HepG2 (cell line): Measurements from ENCODE around the gene CLDN11. TPM values are rescaled to one million over a fixed set of nuclear protein-coding genes. Genes with fewer than 3 reads are reported as not detected.

Experiments used
- BORCS8-MEF2B ChIP-seq: sonication (generic); formaldehyde crosslinking; IDR thresholded peaks from 2 replicates; pipeline ENCODE4 v1.8.0; 2022; ENCODE audit warnings: mild to moderate bottlenecking, missing genetic modification reagents
- ESRRA ChIP-seq: sonication (generic); formaldehyde crosslinking; IDR thresholded peaks from 2 replicates; pipeline ENCODE4 v1.5.1; 2020; ENCODE audit warnings: mild to moderate bottlenecking, low read depth, missing genetic modification reagents
- GTF3A ChIP-seq: sonication (generic); formaldehyde crosslinking; conservative IDR thresholded peaks from 2 replicates; pipeline ENCODE4 v1.4.0; 2020; ENCODE audit warnings: mild to moderate bottlenecking, missing genetic modification reagents
- HOXD1 ChIP-seq: sonication (generic); formaldehyde crosslinking; IDR thresholded peaks from 2 replicates; pipeline ENCODE4 v1.5.0; 2020; ENCODE audit warnings: missing genetic modification reagents
- KDM1A ChIP-seq: IDR thresholded peaks from 2 replicates; pipeline ENCODE4 v1.6.1; 2016; ENCODE audit warnings: missing compliant biosample characterization
- MAF1 ChIP-seq: sonication (generic); formaldehyde crosslinking; IDR thresholded peaks from 2 replicates; pipeline ENCODE4 v1.5.0; 2020; ENCODE audit warnings: missing genetic modification reagents, borderline replicate concordance
- RAD51 ChIP-seq: fragments of 450-650 bp; IDR thresholded peaks from 2 replicates; pipeline ENCODE4 v1.6.1; 2016; ENCODE audit warnings: borderline replicate concordance
- RBM22 ChIP-seq: fragments of 200-400 bp; formaldehyde crosslinking; optimal IDR thresholded peaks from 2 replicates; pipeline ENCODE3; 2017; ENCODE audit warnings: mild to moderate bottlenecking, low read length, moderate library complexity
- RNF2 ChIP-seq: fragments of 450-650 bp; conservative IDR thresholded peaks from 2 replicates; pipeline ENCODE4 v1.6.1; 2016; ENCODE audit warnings: low read depth
- ZBTB3 ChIP-seq: sonication (generic); formaldehyde crosslinking; IDR thresholded peaks from 2 replicates; pipeline ENCODE4 v1.4.0; 2020; ENCODE audit warnings: low read depth, mild to moderate bottlenecking, moderate library complexity, missing genetic modification reagents, borderline replicate concordance
- ZNF329 ChIP-seq: sonication (generic); formaldehyde crosslinking; IDR thresholded peaks from 2 replicates; pipeline ENCODE4 v1.9.0; 2021; ENCODE audit warnings: low read depth, mild to moderate bottlenecking, missing genetic modification reagents
- ZNF451 ChIP-seq: sonication (generic); formaldehyde crosslinking; IDR thresholded peaks from 2 replicates; pipeline ENCODE4 v1.5.0; 2020; ENCODE audit warnings: mild to moderate bottlenecking, missing genetic modification reagents
- ZNF572 ChIP-seq: sonication (generic); formaldehyde crosslinking; IDR thresholded peaks from 2 replicates; pipeline ENCODE4 v1.5.1; 2020; ENCODE audit warnings: mild to moderate bottlenecking, missing genetic modification reagents
- ZNF724P ChIP-seq: sonication (generic); formaldehyde crosslinking; IDR thresholded peaks from 2 replicates; pipeline ENCODE4 v1.8.0; 2022; ENCODE audit warnings: missing genetic modification reagents, borderline replicate concordance
- polyA plus RNA-seq, 8 experiments: library from polyadenylated mRNA; depleted of rRNA in 3 of 8; stranded (reverse) in 7 of 8; unstranded in 1 of 8; fragments of >200 nt; fragmentation: Illumina TruSeq in 4 of 8; extraction: Trizol in 4 of 8; gene quantifications; 2 replicates each; pipeline versions ENCODE4 v1.2.1 to v1.2.3, GENCODE V29; 2011 to 2016; ENCODE audit warnings: low read depth in 4 of 8, missing spikeins in 1 of 8, mixed read lengths in 1 of 8; ENCODE audit not compliant: insufficient read depth in 1 of 8
- total RNA-seq, 5 experiments: library from RNA; depleted of rRNA; stranded (reverse); fragments of >200 nt; fragmentation: Illumina TruSeq; extraction: Trizol; gene quantifications; 2 replicates each; pipeline ENCODE4 v1.2.3, GENCODE V29; 2016; ENCODE audit warnings: low read depth in 1 of 5
- TF ChIP-seq, protein P1 (sequence below): sonication (generic); formaldehyde crosslinking; IDR thresholded peaks from 2 replicates; pipeline ENCODE4 v1.5.1; 2020; ENCODE audit warnings: missing genetic modification reagents, mild to moderate bottlenecking, borderline replicate concordance
- TF ChIP-seq, protein P2 (sequence below): sonication (generic); formaldehyde crosslinking; IDR thresholded peaks from 2 replicates; pipeline ENCODE4 v1.8.0; 2023; ENCODE audit warnings: mild to moderate bottlenecking, missing genetic modification reagents
- TF ChIP-seq, protein P3 (sequence below): sonication (generic); formaldehyde crosslinking; IDR thresholded peaks from 2 replicates; pipeline ENCODE4 v1.4.0; 2020; ENCODE audit warnings: missing genetic modification reagents
- TF ChIP-seq, protein P4 (sequence below): sonication (generic); formaldehyde crosslinking; conservative IDR thresholded peaks from 2 replicates; pipeline ENCODE4 v1.4.0; 2020; ENCODE audit warnings: missing genetic modification reagents
- TF ChIP-seq, protein P5 (sequence below): sonication (generic); formaldehyde crosslinking; IDR thresholded peaks from 2 replicates; pipeline ENCODE4 v1.5.0; 2020; ENCODE audit warnings: missing genetic modification reagents

The CLDN11 gene
- total and polyA plus RNA-seq, 2 of the 13 experiments (the other 11 are each of a cell fraction or from before 2014, with no cell fraction given), result 4.2 to 4.9 TPM

DNA sequence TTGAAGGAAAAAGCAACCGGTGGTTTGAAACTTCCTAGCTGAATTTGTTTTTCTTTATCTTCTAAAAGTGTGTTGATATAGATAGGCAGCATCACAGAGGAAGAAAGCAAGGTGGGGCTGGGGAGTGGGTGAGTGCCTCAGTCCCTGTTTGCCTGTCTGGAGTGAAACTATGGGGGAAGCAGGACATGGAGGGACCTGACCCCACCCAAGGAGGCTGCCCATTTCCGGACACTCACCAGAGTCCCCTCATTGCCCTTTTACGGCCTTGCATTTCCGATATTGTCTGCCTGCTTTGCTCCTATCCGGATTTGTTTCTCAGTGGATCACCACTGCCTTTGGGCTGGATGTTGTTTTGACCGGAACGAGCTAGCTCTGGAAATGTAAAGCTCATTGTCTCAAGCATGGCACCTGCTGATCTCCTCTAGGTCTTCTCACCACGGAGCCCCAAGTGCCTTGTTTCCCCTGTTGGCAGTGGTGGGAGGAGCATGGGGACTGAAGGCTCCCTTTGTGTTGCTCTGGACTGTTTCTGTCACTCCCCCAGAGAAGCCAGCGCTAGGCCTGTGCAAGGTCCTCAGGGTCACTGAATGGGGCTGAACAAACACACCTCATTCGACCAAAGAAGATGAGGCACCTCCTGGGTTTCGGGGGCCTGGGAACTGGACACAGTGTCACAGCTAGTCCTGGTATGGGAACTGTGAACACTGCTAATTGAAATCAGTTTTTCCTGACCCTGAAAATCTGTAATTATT is 7.0 kb downstream of the CLDN11 start (continued):
- TF ChIP-seq, protein P1, sequence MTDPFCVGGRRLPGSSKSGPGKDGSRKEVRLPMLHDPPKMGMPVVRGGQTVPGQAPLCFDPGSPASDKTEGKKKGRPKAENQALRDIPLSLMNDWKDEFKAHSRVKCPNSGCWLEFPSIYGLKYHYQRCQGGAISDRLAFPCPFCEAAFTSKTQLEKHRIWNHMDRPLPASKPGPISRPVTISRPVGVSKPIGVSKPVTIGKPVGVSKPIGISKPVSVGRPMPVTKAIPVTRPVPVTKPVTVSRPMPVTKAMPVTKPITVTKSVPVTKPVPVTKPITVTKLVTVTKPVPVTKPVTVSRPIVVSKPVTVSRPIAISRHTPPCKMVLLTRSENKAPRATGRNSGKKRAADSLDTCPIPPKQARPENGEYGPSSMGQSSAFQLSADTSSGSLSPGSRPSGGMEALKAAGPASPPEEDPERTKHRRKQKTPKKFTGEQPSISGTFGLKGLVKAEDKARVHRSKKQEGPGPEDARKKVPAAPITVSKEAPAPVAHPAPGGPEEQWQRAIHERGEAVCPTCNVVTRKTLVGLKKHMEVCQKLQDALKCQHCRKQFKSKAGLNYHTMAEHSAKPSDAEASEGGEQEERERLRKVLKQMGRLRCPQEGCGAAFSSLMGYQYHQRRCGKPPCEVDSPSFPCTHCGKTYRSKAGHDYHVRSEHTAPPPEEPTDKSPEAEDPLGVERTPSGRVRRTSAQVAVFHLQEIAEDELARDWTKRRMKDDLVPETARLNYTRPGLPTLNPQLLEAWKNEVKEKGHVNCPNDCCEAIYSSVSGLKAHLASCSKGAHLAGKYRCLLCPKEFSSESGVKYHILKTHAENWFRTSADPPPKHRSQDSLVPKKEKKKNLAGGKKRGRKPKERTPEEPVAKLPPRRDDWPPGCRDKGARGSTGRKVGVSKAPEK (CRISPR knock-in tag), result no peak
- TF ChIP-seq, protein P2, sequence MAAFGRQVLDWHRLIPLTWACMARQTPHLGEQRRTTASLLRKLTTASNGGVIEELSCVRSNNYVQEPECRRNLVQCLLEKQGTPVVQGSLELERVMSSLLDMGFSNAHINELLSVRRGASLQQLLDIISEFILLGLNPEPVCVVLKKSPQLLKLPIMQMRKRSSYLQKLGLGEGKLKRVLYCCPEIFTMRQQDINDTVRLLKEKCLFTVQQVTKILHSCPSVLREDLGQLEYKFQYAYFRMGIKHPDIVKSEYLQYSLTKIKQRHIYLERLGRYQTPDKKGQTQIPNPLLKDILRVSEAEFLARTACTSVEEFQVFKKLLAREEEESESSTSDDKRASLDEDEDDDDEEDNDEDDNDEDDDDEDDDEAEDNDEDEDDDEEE (CRISPR knock-in tag), result no peak
- no peak for TF ChIP-seq ZNF572 (CRISPR knock-in tag)
- no peak for TF ChIP-seq HOXD1 (CRISPR knock-in tag)
- TF ChIP-seq BORCS8-MEF2B (CRISPR knock-in tag), result peak; percentile 53; the same call in 1 of the 2 replicates
- TF ChIP-seq RNF2, result no peak
- TF ChIP-seq, protein P3, sequence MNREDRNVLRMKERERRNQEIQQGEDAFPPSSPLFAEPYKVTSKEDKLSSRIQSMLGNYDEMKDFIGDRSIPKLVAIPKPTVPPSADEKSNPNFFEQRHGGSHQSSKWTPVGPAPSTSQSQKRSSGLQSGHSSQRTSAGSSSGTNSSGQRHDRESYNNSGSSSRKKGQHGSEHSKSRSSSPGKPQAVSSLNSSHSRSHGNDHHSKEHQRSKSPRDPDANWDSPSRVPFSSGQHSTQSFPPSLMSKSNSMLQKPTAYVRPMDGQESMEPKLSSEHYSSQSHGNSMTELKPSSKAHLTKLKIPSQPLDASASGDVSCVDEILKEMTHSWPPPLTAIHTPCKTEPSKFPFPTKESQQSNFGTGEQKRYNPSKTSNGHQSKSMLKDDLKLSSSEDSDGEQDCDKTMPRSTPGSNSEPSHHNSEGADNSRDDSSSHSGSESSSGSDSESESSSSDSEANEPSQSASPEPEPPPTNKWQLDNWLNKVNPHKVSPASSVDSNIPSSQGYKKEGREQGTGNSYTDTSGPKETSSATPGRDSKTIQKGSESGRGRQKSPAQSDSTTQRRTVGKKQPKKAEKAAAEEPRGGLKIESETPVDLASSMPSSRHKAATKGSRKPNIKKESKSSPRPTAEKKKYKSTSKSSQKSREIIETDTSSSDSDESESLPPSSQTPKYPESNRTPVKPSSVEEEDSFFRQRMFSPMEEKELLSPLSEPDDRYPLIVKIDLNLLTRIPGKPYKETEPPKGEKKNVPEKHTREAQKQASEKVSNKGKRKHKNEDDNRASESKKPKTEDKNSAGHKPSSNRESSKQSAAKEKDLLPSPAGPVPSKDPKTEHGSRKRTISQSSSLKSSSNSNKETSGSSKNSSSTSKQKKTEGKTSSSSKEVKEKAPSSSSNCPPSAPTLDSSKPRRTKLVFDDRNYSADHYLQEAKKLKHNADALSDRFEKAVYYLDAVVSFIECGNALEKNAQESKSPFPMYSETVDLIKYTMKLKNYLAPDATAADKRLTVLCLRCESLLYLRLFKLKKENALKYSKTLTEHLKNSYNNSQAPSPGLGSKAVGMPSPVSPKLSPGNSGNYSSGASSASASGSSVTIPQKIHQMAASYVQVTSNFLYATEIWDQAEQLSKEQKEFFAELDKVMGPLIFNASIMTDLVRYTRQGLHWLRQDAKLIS, result no peak
- TF ChIP-seq, protein P4, sequence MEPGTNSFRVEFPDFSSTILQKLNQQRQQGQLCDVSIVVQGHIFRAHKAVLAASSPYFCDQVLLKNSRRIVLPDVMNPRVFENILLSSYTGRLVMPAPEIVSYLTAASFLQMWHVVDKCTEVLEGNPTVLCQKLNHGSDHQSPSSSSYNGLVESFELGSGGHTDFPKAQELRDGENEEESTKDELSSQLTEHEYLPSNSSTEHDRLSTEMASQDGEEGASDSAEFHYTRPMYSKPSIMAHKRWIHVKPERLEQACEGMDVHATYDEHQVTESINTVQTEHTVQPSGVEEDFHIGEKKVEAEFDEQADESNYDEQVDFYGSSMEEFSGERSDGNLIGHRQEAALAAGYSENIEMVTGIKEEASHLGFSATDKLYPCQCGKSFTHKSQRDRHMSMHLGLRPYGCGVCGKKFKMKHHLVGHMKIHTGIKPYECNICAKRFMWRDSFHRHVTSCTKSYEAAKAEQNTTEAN, result no peak
- TF ChIP-seq ZNF329, result no peak
- no peak for TF ChIP-seq RAD51
- TF ChIP-seq GTF3A (CRISPR knock-in tag), result no peak
- peak; percentile 45; the same call in 1 of the 2 replicates for TF ChIP-seq ESRRA (CRISPR knock-in tag)
- TF ChIP-seq KDM1A (CRISPR knock-in tag), result 0 out of 2 replicates have a peak, but pooled peaks have one; percentile 27
- no peak for TF ChIP-seq MAF1 (CRISPR knock-in tag)
- TF ChIP-seq ZNF451 (CRISPR knock-in tag), result no peak
- no peak for TF ChIP-seq ZNF724P
- TF ChIP-seq RBM22, result no peak
- 0 out of 2 replicates have a peak, but pooled peaks have one; percentile 58 for TF ChIP-seq ZBTB3 (CRISPR knock-in tag)
- TF ChIP-seq, protein P5, sequence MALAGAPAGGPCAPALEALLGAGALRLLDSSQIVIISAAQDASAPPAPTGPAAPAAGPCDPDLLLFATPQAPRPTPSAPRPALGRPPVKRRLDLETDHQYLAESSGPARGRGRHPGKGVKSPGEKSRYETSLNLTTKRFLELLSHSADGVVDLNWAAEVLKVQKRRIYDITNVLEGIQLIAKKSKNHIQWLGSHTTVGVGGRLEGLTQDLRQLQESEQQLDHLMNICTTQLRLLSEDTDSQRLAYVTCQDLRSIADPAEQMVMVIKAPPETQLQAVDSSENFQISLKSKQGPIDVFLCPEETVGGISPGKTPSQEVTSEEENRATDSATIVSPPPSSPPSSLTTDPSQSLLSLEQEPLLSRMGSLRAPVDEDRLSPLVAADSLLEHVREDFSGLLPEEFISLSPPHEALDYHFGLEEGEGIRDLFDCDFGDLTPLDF (CRISPR knock-in tag), result no peak
